GM19099 (cell line): Measurements from ENCODE around the gene RSPH9.

ENCODE experiments used
- POLR2A ChIP-seq: IDR thresholded peaks from 3 replicates; pipeline ENCODE4 v1.6.1; 2011; ENCODE audit warnings: low read depth; ENCODE audit not compliant: insufficient read length; ENCODE audit errors: extremely low read depth

Gene RSPH9

GRCh38 chr6:43707767-43708166 is 62.9 kb downstream of the RSPH9 start:
- TF ChIP-seq POLR2A, result no peak

DNA sequence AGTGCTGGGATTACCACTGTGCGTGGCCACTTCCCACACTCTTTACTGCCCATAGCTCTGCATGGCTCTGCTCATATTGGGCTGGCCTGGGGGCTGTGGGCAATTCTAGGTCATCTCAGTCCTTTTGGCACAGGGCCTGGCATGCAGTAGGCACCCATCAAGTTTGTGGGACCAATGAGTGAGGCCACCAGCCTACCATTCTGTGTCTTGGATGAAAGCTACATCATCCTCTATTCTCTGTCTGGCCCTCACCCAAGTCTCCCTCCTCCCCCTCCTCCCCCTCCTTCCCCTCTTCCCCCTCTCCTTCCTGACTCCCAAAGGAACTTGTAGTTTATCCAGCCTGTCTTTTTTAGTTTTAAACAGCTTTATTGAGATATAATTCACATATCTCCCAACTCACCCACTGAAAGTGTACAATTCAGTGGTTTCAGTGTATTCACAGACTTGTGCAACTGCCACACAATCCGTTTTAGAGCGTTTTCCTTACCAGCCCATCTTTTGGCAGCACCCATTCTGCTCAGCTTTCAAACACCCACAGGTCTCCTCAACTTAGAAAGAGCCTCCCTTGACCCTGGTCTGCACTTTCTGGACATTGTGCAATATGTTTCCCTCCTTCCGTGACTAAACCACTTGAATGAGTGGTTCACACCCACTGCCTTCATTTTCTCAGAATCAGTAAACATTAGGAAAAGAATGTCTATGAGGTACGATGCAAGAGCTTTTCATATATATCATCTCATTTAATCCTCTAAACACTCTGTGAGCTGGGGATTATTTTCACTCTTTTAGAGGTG is 64.2 kb downstream of the RSPH9 start:
- no peak for TF ChIP-seq POLR2A

DNA sequence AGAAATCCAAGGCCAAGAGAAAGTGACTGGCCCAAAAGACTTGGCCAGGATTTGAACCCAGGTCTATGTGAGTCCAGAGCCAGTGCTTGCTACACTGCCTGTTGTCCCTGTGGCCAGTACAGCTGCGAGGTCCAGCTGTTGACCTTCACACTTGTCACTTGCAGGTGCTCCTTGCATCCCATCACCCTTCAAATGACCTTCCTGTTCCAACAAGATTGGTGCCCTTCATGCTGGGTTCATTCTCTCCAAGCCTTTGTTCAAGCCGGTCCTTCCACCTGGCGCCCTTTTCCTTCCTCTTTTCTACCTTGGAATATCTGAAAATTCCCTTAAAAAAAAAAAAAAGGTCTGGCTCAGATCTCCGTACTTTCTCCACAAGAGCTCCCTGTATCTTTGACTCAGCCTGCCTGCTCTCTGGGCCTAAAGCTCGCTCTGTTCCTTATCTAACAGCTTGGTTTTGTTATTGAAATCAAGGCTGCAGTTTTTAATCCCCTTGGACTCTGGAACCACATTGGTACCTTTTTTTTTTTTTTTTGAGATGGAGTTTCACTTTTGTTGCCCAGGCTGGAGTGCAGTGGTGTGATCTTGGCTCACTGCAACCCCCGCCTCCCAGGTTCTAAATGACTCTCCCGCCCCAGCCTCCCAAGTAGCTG is 64.9 kb downstream of the RSPH9 start:
- no peak for TF ChIP-seq POLR2A

DNA sequence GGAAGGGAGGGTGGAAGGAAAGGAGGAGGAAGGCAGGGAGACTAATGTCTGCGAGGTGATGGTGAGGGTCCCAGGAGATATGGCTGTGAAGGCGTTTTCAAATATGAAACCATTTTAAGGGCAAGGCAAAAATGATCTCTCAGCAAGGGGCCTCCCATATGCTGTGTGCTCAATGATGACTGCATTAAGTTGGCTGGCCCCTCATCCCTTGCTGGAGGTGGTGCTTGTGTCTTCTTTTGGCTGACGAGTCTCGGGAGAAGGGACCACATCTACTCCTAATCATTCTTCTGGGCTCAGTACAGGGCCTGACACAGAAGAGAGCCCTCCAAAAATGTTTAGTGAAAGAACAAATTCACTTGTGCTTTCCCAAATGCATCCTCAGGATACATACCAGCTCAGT is 65.7 kb downstream of the RSPH9 start:
- no peak for TF ChIP-seq POLR2A

DNA sequence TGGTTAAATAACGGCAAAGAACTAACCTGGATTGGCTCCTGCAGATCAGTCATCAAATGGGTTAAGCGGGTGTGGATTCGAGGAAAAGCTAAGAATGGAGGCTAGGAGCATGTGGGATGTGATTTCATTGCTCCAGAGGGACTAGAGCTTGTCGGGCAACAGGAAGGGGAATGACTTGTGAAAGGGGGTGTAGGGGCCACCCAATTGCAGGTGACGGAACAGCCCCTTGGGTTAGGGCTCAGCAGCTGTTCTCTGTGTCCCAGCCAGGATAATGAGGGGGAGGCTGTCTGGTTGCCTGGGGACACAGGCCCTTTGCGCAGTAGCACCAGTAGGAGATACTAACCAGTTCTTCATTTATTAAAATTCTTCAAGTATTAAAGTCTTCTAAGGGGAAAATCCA is 67.7 kb downstream of the RSPH9 start:
- no peak for TF ChIP-seq POLR2A

DNA sequence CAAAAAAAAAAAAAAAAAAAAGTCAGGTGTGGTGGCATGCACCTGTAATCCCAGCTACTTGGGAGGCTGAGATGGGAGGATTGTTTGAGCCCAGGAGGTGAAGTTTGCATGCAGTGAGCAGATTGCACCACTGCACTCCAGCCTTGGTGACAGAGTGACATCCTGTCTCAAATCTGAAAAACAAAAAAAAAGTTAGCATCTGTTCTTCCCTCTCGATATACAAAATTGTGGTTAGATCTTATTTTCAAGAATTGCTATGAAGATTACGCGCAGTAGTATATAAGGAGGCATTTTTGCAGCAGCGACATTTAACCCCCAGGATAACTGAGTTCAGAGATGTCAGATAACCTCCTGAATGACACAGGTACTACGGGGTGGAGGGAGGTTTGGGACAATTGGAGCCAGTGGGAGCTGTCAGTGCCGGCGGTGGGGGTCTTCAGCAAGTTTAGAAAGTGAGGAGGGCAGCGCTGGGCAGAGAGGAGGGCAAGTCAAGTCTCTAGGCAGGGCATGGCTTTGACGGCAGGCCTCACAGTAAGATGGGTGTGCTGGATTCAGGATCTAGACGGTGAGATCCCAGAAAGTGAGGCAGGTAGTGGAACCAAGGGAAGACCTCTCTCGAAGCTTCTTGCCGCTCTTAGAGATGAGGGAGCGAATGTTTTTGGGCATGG is 68.9 kb downstream of the RSPH9 start:
- TF ChIP-seq POLR2A, result no peak

- TF ChIP-seq POLR2A, result no peak
Observed at GRCh38 chr6:43714311-43715055, 69.6 kb downstream of the RSPH9 start.

DNA sequence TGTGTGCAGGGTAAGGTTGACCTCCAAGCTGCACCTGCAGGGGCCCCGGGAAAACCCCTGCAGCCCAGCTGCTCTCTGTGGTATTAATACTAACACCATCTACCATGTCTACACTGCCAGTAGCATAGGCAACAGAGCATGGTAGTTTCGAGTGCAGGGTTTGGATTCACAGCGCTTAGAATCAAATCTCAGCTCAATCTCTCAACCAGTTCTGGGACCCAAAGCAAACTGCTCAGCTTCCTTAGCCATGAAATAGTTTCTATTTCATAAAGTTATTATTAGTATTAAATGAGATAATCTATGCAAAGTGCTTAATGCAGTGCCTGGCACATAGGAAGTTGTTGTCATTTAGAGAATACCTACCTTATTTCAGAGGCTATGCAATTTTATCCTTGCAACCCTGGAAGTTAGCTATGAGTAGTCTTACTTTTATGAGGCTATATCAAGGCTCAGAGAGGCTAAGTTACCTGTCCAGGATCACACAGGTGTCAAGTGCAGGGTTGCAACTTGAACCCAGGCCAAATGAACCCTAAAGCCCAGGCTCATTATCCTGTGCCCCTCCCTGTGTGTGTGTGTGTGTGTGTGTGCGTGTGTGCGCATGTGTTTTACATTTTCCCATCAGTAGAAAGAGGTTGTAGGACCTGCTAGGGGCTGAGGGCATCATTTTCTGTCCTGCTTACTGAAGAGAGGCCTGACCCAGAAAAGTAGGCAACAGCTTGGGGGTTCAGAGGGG is 70.4 kb downstream of the RSPH9 start:
- TF ChIP-seq POLR2A, result no peak

DNA sequence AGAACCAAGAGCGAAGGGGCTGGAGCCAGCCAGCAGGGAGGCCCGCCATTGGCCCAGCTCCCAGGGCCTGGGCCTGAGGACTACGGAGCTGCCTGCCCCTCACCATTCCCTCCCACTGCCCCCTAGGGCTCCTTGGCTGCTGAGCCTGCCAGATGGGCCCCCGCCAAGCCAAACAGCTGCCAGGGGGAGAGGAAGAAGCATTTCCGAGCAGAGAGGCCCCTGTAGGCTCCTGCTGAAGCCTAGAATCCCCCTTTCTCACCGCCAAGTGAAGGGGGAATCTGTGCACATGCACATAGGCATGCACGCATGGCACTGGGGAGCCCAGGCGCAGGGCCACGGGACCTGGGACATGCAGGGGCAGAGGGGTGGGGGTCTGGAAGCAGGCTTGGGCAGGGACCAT is 71.3 kb downstream of the RSPH9 start:
- no peak for TF ChIP-seq POLR2A

DNA sequence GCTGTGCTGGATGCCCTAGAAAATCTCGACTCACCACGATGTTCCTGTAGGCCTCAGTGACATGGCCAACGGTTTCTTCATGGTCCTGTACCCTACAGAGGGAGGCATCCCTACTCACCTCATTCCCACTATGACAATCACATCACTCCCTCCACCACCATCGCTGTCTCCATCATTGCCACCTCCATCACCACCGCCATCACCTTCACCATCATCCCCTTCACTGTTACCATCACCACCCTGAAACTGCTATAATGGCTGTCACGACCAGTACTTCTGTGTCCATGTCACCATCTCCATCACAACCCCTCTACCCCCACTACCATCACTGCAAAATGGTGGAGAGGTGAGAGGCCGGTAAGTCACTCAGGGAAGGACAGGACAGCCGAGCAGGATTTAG is 72.6 kb downstream of the RSPH9 start:
- no peak for TF ChIP-seq POLR2A

GRCh38 chr6:43717822-43718221 is 73.0 kb downstream of the RSPH9 start:
- TF ChIP-seq POLR2A, result no peak

- no peak for TF ChIP-seq POLR2A
Observed at GRCh38 chr6:43718387-43719105, 73.7 kb downstream of the RSPH9 start.

GRCh38 chr6:43719511-43719910 is 74.7 kb downstream of the RSPH9 start:
- no peak for TF ChIP-seq POLR2A

DNA sequence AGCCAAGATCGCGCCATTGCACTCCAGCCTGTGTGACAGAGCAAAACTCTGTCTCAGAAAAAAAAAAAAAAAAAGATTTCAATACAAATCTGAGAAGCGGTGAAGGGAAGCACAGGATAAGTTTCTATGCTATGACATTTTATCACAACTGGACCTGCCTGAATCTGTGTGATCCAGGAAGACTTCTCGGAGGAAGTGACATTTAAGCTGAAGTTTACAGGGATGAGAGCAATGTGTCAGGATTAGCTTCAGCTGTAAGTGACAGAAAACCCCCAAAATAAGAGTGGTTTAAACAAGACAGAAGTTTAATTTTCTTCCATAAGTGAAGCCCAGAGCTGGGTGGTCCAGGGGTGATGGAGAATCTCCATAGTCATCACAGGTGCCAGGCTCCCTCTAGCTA is 76.2 kb downstream of the RSPH9 start:
- no peak for TF ChIP-seq POLR2A
